CD4-positive, alpha-beta T cell treated with Interleukin-1 beta for 1 hour (primary cell): ENCODE results near the gene SYCP3.
"Not testable (repeated sequence)": the region's sequence is repeated elsewhere in the genome, so short reads cannot be mapped to it uniquely, and the experiment has no call there.

ENCODE experiments used
- DNase-seq, 2 donors: peaks; one replicate each; pipeline ENCODE4 v3.0.0-alpha.2; 2020 to 2022

Gene SYCP3

GRCh38 chr12:101759396-101760047 is 20.3 kb upstream of the SYCP3 start:
- peak in 1 of 2 donors; percentile 51 for DNase-seq

DNA sequence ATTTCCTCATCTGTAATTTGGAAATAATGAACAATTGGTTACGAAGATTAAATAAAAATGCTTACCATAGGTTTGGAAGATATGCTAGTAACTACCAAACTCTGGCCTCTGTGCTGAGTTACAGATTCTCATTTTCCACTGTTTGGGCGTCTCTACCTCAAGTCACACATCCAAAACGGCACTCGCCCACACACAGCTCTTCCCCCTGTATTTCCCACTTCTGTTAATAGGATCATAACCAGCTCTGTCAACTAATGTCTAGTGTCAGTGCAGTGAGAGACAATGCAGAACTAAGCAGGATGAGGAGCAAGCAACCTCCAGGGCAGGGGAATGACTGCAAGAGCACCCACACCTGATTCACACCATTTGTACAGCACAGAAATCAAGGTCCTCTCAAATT is 10.9 kb upstream of the SYCP3 start:
- DNase-seq: no peak

GRCh38 chr12:101749657-101750056 is 10.4 kb upstream of the SYCP3 start:
- DNase-seq: no peak

DNA sequence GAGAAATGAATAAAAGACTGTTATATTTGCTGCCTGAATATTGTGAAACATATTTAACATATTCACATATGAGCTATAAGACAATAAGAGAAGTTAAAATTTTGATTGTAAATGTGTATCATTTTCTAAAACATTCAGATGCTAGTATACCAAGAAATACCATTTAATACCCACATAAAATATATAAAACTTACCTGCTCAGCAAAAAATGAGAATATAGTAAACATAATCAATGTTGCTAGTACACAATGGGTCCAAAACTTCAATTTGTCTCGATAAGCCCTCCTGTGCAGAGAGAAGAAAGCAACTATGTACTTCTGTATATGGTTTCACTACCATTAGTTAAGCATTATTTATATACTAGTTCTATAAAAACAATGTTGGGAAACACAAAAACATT is 9.6 kb upstream of the SYCP3 start:
- DNase-seq: no peak

DNA sequence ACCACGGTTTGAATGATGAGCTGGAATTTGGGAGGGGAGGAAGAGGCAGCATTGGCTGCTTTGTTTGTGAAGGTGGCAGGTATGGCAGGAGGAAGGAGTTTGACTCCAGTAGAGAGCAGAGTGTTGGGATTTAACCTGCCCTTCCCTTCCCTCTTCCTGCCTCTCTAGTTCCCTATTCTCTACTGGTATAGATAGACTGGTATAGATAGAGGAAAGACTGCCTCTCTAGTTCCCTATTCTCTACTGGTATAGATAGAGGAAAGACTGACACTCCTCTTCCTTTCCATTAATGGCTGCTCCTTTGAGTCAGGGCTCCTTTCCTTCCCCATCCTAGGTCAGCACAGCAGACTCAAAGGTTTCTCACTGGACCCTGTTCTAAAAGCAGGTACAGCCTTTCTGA is 8.4 kb upstream of the SYCP3 start:
- no peak for DNase-seq

- no peak for DNase-seq
Measured at GRCh38 chr12:101746661-101747060, 7.4 kb upstream of the SYCP3 start.

- no peak for DNase-seq
Measured at GRCh38 chr12:101746196-101746595, 6.9 kb upstream of the SYCP3 start.

DNA sequence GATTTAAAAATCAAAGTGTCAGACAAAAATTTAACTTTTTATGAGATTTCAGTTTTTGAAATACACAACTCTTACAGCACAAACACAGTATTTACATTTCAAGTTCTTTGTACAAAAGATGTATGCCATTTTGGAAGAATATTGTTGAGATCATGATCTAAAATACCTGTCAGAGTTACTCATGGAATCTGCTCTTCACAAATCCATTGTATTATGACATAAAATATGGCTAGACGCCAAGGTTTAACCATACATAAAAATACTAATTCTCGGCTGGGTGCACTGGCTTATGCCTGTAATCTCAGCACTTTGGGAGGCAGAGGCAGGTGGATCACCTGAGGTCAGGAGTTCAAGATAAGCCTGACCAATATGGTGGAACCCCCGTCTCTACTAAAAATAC is 6.2 kb upstream of the SYCP3 start:
- no peak for DNase-seq

- peak; percentile 16 to 85 for DNase-seq
Measured at GRCh38 chr12:101743724-101744472, 4.6 kb upstream of the SYCP3 start.

- no peak for DNase-seq
Measured at GRCh38 chr12:101743242-101743641, 4.0 kb upstream of the SYCP3 start.

DNA sequence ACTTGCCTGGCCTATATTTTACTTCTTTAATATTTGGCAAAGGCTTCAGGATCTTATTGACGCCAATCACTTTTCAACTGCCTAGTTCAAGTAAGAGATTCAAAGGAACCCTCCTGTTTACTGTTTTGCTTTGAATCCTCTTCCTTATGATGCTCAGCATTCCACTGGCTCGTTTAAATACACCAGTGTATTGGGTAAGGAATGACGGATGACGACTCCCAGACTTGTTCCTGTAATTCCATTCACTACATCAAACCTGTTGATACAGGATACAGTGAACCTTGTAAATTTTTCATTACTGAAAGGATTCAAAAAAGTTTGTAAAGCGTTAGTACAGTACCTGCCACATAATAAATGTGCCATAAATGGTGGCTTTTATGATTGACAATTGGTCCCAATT is 1.7 kb upstream of the SYCP3 start:
- no peak for DNase-seq

GRCh38 chr12:101740566-101740965 is 1.3 kb upstream of the SYCP3 start:
- DNase-seq: no peak

DNA sequence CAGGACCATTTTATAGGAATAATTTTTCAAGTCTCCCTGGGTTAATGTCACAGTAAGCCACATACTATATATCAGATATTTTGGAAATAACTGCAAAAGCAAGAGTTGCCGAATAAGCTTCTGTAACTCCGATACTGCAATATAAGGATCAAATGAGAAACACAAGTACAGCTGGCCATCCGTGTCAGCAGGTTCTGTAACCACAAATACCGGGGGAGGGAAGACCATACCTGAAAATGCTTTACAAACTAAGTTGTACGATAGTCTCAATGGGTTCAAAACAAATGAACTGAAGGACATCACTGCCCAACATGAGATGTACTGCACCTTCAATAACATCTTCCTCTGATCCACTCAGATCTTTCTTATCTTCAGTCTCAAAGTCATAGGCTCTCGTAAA is 1.8 kb downstream of the SYCP3 start:
- DNase-seq: no peak

- not testable (repeated sequence) for DNase-seq
Measured at GRCh38 chr12:101734482-101734881, 4.8 kb downstream of the SYCP3 start.

- no peak for DNase-seq
Measured at GRCh38 chr12:101733166-101733565, 6.1 kb downstream of the SYCP3 start.

- no peak for DNase-seq
Measured at GRCh38 chr12:101732318-101732717, 6.9 kb downstream of the SYCP3 start.

DNA sequence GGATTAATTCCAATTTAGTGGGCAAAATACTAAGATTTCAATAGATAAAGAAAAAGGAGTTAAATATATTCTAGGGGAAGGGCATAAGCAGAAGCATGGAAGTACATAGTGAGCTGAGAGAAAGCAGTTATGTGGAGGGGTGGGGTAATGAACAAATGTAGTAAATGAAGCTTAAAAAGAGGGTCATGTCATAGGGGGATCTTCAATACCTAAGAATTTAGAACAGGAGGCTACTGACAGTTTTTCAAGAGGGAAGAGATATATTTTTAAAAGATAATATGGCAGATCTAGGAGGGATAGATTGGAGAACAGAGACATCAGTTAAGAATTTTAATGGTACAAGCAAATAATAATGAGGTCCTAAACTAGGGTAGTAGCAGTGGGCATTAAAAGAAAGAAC is 9.4 kb downstream of the SYCP3 start:
- no peak for DNase-seq

GRCh38 chr12:101727098-101727497 is 12.2 kb downstream of the SYCP3 start:
- no peak for DNase-seq

GRCh38 chr12:101722392-101722791 is 16.9 kb downstream of the SYCP3 start:
- DNase-seq: no peak

GRCh38 chr12:101720118-101720517 is 19.1 kb downstream of the SYCP3 start:
- no peak for DNase-seq

DNA sequence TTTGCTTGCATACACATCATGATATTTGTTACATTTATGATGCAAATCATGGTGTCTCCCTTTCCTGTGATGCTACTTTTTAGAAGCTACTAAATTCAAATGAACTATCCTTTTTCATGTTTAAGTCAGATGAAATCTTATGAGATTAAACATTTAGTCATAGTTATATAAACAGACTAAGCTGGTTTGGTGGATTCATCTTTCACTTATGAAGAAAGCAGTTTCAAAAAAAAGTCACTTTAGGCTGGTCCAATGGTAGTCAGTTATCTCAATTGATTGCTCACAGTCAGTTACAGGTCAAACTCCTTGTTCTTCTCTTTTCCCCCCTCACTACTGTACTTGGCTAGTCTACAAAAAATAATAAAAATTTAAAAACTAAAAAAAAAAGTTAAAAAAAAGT is 19.7 kb downstream of the SYCP3 start:
- DNase-seq: no peak

DNA sequence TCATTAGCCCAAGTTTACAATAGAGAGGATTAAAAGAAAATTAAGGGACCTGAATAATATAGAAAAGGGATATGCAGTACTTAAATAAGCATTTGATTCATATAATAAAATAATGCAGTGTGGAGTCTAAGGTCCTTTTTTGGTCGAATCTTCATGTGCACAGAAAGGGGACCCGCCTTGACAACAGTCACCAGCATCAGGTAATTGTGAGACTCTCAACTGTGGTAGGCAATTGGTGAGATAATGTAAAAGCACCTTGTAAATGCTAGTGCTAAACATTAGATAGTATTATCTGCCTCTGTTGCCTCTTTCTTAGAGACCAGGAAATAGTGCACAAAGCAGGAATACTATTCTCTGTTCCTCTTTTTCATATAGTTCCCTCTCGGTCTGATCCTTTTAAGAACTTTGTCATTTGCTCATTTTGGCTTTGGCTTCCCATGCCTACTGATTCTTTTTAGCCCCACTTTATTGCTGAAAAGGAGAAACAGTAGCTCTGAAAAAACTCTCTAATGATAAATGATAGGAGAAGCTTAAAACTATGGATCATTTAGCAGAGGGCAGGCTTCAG is 24.3 kb downstream of the SYCP3 start:
- no peak for DNase-seq

GRCh38 chr12:101713930-101714329 is 25.3 kb downstream of the SYCP3 start:
- no peak for DNase-seq

- DNase-seq: no peak
Measured at GRCh38 chr12:101713059-101713682, 26.1 kb downstream of the SYCP3 start.
